ENCODE measurements around the gene ANKRD29. TPM values are rescaled to one million over a fixed set of nuclear protein-coding genes. Genes with fewer than 3 reads are reported as not detected.

Gene ANKRD29
- total and polyA plus RNA-seq, 9 of the 15 experiments (the other 6 are each of a cell fraction or from before 2014, with no cell fraction given), result 0.36 TPM; not detected in 8

DNA sequence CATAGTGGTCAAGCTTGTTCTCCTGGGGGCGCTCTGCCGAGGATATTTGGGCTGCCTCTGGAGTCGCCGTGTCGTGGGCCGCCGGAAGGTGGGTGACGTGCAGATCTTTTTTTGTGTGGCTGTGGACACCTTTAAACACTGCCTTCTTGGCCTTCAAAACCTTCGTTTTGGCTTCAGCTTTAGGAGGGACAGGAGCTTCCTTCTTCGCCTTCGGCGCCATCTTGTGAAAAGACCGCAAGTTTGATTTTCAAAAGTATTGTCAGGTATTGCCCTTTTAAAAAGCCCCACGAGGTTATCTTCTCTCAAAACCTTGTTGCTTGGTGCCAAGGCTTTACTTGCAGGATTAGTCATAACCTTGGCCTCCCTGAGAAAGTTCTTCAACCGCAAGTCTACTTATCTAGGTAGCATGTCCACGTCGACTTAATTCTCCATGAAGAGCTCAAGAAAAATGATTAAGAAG, 47.4 kb upstream of the ANKRD29 start (continued):
- TF ChIP-seq, protein P1, sequence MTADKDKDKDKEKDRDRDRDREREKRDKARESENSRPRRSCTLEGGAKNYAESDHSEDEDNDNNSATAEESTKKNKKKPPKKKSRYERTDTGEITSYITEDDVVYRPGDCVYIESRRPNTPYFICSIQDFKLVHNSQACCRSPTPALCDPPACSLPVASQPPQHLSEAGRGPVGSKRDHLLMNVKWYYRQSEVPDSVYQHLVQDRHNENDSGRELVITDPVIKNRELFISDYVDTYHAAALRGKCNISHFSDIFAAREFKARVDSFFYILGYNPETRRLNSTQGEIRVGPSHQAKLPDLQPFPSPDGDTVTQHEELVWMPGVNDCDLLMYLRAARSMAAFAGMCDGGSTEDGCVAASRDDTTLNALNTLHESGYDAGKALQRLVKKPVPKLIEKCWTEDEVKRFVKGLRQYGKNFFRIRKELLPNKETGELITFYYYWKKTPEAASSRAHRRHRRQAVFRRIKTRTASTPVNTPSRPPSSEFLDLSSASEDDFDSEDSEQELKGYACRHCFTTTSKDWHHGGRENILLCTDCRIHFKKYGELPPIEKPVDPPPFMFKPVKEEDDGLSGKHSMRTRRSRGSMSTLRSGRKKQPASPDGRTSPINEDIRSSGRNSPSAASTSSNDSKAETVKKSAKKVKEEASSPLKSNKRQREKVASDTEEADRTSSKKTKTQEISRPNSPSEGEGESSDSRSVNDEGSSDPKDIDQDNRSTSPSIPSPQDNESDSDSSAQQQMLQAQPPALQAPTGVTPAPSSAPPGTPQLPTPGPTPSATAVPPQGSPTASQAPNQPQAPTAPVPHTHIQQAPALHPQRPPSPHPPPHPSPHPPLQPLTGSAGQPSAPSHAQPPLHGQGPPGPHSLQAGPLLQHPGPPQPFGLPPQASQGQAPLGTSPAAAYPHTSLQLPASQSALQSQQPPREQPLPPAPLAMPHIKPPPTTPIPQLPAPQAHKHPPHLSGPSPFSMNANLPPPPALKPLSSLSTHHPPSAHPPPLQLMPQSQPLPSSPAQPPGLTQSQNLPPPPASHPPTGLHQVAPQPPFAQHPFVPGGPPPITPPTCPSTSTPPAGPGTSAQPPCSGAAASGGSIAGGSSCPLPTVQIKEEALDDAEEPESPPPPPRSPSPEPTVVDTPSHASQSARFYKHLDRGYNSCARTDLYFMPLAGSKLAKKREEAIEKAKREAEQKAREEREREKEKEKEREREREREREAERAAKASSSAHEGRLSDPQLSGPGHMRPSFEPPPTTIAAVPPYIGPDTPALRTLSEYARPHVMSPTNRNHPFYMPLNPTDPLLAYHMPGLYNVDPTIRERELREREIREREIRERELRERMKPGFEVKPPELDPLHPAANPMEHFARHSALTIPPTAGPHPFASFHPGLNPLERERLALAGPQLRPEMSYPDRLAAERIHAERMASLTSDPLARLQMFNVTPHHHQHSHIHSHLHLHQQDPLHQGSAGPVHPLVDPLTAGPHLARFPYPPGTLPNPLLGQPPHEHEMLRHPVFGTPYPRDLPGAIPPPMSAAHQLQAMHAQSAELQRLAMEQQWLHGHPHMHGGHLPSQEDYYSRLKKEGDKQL (CRISPR knock-in tag; IDR thresholded peaks at IDR 0.05; ENCODE audit: borderline replicate concordance), result no peak
- TF ChIP-seq SNIP1 (IDR thresholded peaks at IDR 0.05; ENCODE audit: low read depth) (peak; percentile 91), NR4A1 (CRISPR knock-in tag; IDR thresholded peaks at IDR 0.05) (no peak), NR4A1 (tag; IDR thresholded peaks at IDR 0.05) (peak; percentile 78), HNRNPK (IDR thresholded peaks at IDR 0.05; ENCODE audit: low read depth, low read length, poor library complexity, severe bottlenecking) (no peak), NCOA6 (IDR thresholded peaks at IDR 0.05) (no peak), ZKSCAN1 (IDR thresholded peaks at IDR 0.05; ENCODE audit: low read depth, low read length) (0 out of 2 replicates have a peak, but pooled peaks have one; percentile 11), ZSCAN32 (CRISPR knock-in tag; IDR thresholded peaks at IDR 0.05) (no peak), RNF2 (IDR thresholded peaks at IDR 0.05) (peak; percentile 64), RAD51 (IDR thresholded peaks at IDR 0.05; ENCODE audit: borderline replicate concordance, low read depth) (no peak), ZNF507 (tag; conservative IDR thresholded peaks at IDR 0.05) (no peak), PTBP1 (IDR thresholded peaks at IDR 0.05; ENCODE audit: low read depth, low read length) (no peak), YBX1 (IDR thresholded peaks at IDR 0.05) (no peak)
- TF ChIP-seq, protein P2, sequence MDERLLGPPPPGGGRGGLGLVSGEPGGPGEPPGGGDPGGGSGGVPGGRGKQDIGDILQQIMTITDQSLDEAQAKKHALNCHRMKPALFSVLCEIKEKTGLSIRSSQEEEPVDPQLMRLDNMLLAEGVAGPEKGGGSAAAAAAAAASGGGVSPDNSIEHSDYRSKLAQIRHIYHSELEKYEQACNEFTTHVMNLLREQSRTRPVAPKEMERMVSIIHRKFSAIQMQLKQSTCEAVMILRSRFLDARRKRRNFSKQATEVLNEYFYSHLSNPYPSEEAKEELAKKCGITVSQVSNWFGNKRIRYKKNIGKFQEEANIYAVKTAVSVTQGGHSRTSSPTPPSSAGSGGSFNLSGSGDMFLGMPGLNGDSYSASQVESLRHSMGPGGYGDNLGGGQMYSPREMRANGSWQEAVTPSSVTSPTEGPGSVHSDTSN (CRISPR knock-in tag; IDR thresholded peaks at IDR 0.05; ENCODE audit: low read depth), result no peak
- TF ChIP-seq, protein P2 (tag; conservative IDR thresholded peaks at IDR 0.05; ENCODE audit: low read depth), result no peak
- TF ChIP-seq, protein P3, sequence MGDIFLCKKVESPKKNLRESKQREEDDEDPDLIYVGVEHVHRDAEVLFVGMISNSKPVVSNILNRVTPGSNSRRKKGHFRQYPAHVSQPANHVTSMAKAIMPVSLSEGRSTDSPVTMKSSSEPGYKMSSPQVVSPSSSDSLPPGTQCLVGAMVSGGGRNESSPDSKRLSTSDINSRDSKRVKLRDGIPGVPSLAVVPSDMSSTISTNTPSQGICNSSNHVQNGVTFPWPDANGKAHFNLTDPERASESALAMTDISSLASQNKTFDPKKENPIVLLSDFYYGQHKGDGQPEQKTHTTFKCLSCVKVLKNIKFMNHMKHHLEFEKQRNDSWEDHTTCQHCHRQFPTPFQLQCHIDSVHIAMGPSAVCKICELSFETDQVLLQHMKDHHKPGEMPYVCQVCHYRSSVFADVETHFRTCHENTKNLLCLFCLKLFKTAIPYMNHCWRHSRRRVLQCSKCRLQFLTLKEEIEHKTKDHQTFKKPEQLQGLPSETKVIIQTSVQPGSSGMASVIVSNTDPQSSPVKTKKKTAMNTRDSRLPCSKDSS (IDR thresholded peaks at IDR 0.05; ENCODE audit: low read depth, partially characterized antibody), result no peak
- TF ChIP-seq, protein P4, sequence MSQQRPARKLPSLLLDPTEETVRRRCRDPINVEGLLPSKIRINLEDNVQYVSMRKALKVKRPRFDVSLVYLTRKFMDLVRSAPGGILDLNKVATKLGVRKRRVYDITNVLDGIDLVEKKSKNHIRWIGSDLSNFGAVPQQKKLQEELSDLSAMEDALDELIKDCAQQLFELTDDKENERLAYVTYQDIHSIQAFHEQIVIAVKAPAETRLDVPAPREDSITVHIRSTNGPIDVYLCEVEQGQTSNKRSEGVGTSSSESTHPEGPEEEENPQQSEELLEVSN (IDR thresholded peaks at IDR 0.05; ENCODE audit: borderline replicate concordance in 1 of 2, extremely low read depth in 1 of 2, insufficient read depth in 1 of 2, insufficient read length in 1 of 2, low read depth in 1 of 2, low read length in 1 of 2, poor library complexity in 1 of 2, severe bottlenecking in 1 of 2), result peak; percentile 57 to 83
